Stimulated activated memory B cell treated with anti-CD40 and anti-IgM and Interleukin-4, amounts not matched to agents 10 μg/mL and 1 μg/mL and 100 μg/mL, for 72 hours (primary cell): ENCODE data around the gene TRIM16.
"Not testable (repeated sequence)": the region's sequence is repeated elsewhere in the genome, so short reads cannot be mapped to it uniquely, and the experiment has no call there.

Source experiments
- ATAC-seq: fragments of 150-1000 bp; cut with Tn5 transposase; 2 replicates; pipeline ENCODE4 v1.10.0; 2021
- H3K27ac Mint-ChIP-seq: one replicate; pipeline ENCODE4 v1.8.0; 2022; ENCODE audit warnings: mild to moderate bottlenecking, mixed read lengths
- H3K27me3 Mint-ChIP-seq: one replicate; pipeline ENCODE4 v1.8.0; 2022; ENCODE audit warnings: mixed read lengths
- H3K36me3 Mint-ChIP-seq: one replicate; pipeline ENCODE4 v1.8.0; 2022; ENCODE audit warnings: mixed read lengths
- H3K4me1 Mint-ChIP-seq: one replicate; pipeline ENCODE4 v1.8.0; 2022; ENCODE audit warnings: mixed read lengths
- H3K4me3 Mint-ChIP-seq: one replicate; pipeline ENCODE4 v1.8.0; 2022; ENCODE audit warnings: mild to moderate bottlenecking, moderate library complexity, mixed read lengths
- H3K9me3 Mint-ChIP-seq: one replicate; pipeline ENCODE4 v1.8.0; 2022; ENCODE audit warnings: mixed read lengths

TRIM16 gene

DNA sequence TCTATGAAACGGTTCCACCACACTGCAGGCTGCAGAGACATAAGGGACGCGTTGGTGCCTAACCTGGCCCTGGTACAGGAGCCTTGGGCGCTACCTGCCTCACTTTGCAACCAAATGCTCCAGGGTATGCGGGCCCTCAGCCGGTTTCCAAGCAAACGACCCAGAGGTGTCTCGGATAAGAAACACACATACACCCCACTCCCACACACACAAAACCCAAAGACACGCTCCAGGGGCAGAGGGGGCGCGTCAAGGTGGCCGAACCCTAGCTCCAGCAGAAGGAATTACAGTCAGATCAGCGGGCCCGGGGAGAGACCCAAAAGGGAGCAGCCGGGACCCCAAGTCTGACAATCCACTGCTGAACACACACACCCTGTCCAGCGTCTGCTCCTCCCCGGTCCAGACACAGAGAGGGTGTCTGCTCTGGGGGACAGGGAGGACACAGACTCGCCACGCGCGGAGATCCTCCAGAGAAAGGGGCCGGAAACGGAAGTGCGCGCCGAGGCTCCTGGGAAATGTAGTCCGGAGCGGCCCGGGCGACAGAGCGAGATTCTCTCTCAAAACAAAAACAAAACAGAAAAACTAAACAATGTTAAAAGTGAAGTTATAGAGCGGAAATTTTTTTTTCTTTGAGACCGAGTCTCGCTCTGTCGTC is at the start of gene TRIM16:
TSS of gene TRIM16 (minus strand) at position 488 of the 655 bp plus-strand sequence. CDS start 32,702 bp downstream, outside the sequence.
- Mint-ChIP-seq H3K4me3 (peak within 1 kb of the TSS; percentile 98), H3K27ac (peak within 1 kb of the TSS; percentile 93), H3K4me1 (peaks cover 31% of the 10 kb centered on the region)
- H3K27me3 Mint-ChIP-seq, H3K36me3 Mint-ChIP-seq, H3K9me3 Mint-ChIP-seq: not testable (repeated sequence)
- ATAC-seq, result peak; percentile 92

DNA sequence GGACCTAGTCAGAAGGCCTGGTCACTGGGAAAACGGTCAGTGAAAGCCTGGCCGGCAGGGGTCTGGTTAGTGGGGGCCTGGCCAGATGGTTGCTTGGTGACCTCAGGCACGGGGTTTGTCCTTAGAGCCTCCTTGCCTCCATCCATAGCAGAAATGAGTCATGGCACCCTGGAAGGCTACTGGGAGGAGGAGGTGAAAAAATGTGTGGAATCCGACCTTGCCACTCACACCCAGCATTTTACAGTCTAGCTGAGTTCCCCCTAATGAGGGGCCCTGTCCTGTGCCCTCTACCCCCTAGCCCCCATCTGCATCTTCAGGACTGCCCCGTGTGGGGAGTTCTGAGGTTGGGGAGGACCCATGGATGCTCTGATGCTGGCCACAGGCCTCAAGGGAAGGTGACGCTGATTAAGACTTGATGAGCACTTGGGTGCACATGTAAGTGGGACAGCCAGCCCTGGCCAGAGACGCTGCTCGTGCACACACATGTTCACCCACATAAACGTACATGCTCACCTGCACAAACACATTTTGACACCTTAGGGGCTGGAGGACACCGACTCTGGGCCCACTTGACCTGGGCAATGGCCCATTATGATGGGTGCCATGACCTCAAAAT is 49.2 kb upstream of the TRIM16 start:
- not testable (repeated sequence) for H3K27me3 Mint-ChIP-seq, H3K4me1 Mint-ChIP-seq, ATAC-seq, H3K9me3 Mint-ChIP-seq, H3K27ac Mint-ChIP-seq, H3K4me3 Mint-ChIP-seq, H3K36me3 Mint-ChIP-seq

DNA sequence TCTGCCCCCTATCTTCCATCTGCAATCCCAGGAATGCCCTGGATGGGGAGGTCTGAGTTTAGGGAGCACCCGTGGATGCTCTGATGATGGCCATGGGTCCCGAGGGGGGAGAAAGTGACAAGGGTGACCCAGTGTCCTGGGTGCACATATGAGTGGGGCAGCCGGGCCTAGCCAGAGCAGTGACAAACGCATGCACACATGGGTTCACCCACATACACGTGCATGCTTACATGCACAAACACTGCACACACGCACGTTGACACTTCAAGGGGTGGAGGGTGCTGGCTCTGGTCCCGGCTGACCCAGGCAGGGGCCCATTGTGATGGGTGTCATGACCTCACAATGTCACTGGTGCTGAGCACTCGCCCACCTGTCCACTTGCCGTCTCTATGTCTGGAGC is 47.8 kb upstream of the TRIM16 start, which contains the start of gene TBC1D26:
TSS of gene TBC1D26 (plus strand) at position 384 of the 400 bp plus-strand sequence. CDS start 3,066 bp downstream, outside the sequence.
- not testable (repeated sequence) for H3K27me3 Mint-ChIP-seq, H3K4me1 Mint-ChIP-seq, ATAC-seq, H3K36me3 Mint-ChIP-seq, H3K27ac Mint-ChIP-seq, H3K9me3 Mint-ChIP-seq, H3K4me3 Mint-ChIP-seq

DNA sequence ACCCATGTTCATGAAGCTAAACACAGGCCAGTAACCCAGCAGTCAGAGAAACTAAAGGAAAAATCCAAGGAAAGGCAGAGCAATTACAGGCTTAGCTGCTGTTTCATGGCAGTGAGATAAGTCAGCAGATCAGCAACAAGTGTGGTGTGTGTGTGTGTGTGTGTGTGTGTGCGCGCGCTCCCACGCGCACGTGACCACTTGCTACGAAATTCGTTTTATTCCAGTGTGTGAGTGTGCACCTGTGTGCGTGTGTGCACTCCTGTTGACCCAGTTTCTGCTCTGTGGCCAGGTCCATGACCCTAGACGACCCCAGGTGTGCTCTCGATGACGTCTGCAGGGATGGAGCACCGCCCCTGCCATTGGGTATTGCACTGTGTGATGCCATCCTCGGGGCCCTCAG is 46.4 kb upstream of the TRIM16 start:
- H3K36me3 Mint-ChIP-seq, H3K27ac Mint-ChIP-seq, ATAC-seq, H3K27me3 Mint-ChIP-seq, H3K9me3 Mint-ChIP-seq, H3K4me3 Mint-ChIP-seq, H3K4me1 Mint-ChIP-seq: not testable (repeated sequence)

DNA sequence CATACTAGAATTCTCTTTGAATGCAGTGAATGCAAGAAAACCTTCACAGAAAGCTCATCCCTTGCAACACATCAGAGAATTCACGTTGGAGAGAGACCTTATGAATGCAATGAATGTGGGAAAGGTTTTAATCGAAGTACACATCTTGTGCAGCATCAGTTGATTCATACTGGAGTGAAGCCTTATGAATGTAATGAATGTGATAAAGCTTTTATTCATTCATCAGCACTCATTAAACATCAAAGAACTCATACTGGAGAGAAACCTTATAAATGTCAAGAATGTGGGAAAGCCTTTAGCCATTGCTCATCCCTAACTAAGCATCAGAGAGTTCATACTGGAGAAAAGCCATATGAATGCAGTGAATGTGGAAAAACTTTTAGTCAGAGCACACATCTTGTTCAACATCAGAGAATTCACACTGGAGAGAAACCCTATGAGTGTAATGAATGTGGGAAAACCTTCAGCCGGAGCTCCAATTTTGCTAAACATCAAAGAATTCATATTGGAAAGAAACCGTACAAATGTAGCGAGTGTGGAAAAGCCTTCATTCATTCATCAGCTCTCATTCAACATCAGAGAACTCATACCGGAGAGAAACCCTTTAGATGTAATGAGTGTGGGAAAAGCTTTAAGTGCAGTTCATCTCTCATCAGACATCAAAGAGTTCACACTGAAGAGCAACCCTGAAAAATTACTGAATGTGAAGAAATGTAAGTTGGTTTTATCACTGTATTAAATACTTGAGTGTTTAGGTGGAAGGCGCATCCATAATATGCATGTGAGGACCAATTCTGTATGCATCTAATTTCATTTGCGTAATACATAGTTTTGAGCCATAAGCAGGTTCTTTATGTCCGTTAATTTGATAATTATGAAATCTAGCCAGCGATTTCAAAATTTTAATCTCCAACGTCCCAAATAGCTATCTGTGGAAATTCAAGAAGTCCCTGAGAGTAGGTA is 32.8 kb upstream of the TRIM16 start:
- H3K9me3 Mint-ChIP-seq, result peaks cover 12% of the 10 kb centered on the region
- H3K4me3 Mint-ChIP-seq, ATAC-seq, H3K27ac Mint-ChIP-seq, H3K27me3 Mint-ChIP-seq, H3K4me1 Mint-ChIP-seq: not testable (repeated sequence)
- peaks cover 33% of the 10 kb centered on the region for H3K36me3 Mint-ChIP-seq

DNA sequence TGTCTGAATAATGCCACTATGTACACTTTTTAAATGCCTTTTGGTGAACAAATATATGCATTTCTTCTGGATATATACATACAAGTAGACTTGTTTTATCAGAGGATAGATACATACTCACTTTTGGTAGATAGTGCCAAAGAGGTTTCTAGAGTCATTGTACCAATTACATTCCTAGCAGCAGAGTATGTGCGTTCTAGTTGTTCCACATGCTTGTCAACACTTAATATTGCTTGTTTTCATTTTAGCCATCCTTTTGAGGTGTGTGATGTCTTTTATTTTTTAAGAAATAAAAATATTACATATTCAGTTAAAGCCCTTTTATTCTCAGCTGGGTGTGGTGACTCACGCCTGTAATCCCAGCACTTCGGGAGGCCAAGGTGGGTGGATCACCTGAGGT is 24.8 kb upstream of the TRIM16 start:
- ATAC-seq, H3K4me3 Mint-ChIP-seq, H3K4me1 Mint-ChIP-seq, H3K27me3 Mint-ChIP-seq, H3K27ac Mint-ChIP-seq: not testable (repeated sequence)
- H3K36me3 Mint-ChIP-seq, result peaks cover 73% of the 10 kb centered on the region
- peaks cover 17% of the 10 kb centered on the region for H3K9me3 Mint-ChIP-seq

DNA sequence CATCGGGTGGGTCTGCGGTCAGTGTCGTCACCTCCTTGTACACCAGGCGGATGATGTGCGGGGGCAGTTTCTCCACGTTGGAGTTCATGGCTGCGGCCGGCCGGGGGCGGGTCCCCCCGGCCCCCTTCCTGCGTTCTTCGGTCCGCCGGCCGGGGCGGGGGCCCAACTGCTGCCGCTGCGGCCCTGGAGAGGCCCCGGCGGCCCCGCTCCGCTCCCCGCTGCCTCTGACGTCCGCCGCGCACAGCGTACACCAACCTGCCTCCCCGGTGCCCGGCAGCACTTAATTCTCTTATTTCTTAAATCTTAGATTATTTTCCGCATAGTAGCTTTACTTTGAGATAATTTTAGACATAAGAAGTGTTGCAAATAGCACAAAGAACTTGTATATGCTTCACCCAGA is 20.7 kb upstream of the TRIM16 start:
- not testable (repeated sequence) for H3K4me3 Mint-ChIP-seq, H3K27ac Mint-ChIP-seq, H3K27me3 Mint-ChIP-seq, ATAC-seq, H3K4me1 Mint-ChIP-seq
- Mint-ChIP-seq H3K36me3 (peaks cover 52% of the 10 kb centered on the region), H3K9me3 (peaks cover 13% of the 10 kb centered on the region)

DNA sequence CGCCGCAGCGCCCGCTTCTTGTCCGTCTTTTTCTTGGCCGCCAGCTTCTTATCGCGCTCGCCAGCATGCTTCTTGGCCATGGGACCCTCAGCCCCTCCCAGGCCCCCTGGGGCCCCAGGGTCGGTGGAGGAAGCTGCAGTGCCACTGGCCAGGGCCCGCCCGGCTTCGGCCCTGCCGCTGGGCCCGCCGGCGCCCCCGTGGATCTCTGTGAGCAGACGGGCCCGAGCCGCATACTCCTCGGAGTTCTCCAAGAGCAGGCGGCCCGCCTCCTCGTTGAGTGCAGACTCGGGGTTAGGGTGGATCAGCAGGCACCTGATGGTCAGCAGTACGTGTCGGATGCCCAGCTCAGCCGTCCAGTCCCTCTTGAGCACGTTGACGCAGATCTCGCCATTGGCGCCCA is 20.1 kb upstream of the TRIM16 start:
- H3K4me3 Mint-ChIP-seq, ATAC-seq, H3K27ac Mint-ChIP-seq, H3K9me3 Mint-ChIP-seq, H3K4me1 Mint-ChIP-seq, H3K27me3 Mint-ChIP-seq: not testable (repeated sequence)
- peaks cover 46% of the 10 kb centered on the region for H3K36me3 Mint-ChIP-seq

DNA sequence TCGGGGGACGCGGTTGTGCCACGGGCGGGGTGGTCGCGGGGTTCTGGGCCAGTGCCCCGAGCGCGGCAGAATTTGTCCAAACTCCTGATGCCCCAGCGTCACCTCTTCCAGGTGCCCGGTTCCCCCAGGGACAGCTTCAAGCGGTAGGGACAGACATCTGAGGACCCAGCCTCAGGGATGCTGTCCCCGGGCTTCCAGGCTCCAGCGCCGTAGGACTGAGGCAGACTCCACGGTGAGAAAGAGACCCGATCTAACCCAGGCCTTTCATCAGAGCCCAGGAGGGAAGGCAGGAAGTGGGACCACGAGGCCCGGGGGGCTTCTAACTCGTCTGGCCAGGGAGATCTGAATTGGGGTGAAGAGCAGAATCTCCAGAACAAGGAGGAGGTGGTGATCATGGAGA is 15.8 kb upstream of the TRIM16 start:
- H3K9me3 Mint-ChIP-seq, H3K4me1 Mint-ChIP-seq, H3K27me3 Mint-ChIP-seq, H3K36me3 Mint-ChIP-seq: not testable (repeated sequence)
- ATAC-seq, result peak; percentile 25
- peak overlapping the region; percentile 84 for H3K4me3 Mint-ChIP-seq
- H3K27ac Mint-ChIP-seq, result peak overlapping the region; percentile 78

DNA sequence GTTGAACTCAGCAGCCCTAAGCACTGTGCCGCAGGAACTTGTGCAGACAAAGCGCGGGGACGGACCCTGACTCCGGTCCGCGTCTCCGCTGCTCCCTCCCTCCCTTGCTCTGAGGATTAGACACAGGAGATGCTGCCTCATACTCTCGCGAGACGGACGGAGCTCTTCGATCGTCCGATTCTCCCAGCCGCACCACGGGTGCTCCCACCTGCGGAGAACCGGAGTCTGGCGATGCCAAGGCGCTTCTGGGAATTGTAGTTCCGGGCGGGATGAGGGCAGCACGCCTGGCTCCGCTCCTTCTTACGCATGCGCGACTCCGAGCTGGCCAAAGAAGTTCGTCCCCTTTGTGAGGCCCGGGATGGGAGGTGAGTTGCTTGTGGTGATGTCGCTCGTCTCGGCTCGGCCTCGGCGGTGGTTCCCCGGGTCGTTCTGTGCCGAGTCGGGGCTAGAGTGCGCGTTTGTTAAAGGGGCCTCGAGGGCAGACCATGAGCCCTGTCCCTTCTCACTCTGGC is 15.4 kb upstream of the TRIM16 start, which contains the start of gene ZNF286A:
TSS of gene ZNF286A (plus strand) at position 340 of the 512 bp plus-strand sequence. CDS start 578 bp downstream, outside the sequence.
- not testable (repeated sequence) for H3K27me3 Mint-ChIP-seq, H3K36me3 Mint-ChIP-seq, H3K4me1 Mint-ChIP-seq, H3K9me3 Mint-ChIP-seq
- peak within 1 kb of the TSS; percentile 84 for H3K4me3 Mint-ChIP-seq
- peak within 1 kb of the TSS; percentile 78 for H3K27ac Mint-ChIP-seq
- peak; percentile 99 for ATAC-seq

DNA sequence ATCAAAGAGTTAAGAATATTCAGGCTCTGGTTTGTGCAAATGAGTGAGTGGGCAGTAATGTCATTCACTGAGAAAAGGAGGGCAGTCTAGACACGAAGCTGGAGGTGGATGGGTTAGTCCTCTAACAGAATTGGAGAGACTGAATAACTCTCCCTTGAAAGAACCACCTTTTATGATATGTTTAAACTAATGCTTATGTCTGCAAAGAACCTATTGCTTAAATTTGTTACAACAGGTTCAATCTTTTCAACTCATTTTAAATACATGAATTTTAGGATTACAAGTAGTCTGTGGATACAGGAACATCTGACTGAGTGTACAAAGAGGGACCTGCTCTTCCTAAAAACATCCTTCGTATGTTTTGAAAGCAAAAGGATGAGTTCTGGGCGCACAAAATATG is 14.9 kb upstream of the TRIM16 start:
- peak overlapping the region; percentile 78 for H3K27ac Mint-ChIP-seq
- not testable (repeated sequence) for H3K9me3 Mint-ChIP-seq, H3K36me3 Mint-ChIP-seq, H3K4me1 Mint-ChIP-seq, ATAC-seq, H3K27me3 Mint-ChIP-seq
- peak overlapping the region; percentile 84 for H3K4me3 Mint-ChIP-seq

DNA sequence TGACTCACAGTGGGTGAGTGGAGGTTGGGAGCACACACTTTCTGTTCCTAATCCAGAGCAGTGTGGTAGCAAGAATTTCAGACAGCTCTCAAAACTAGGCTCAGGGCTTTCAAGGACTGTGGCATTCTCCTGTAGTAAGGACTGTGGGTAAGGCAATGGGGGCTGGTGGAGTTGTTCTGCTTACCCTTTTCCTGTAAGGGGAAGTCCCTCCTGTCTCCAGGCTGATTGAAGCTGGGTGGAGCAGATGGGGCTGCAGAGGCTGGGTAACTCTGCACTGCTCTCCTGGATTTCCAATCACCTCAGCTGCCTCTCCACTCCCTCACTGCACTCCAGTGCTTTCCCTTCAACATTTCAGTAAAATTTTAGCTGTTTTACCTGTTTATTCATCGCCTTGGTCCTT is 3.4 kb upstream of the TRIM16 start:
- not testable (repeated sequence) for H3K9me3 Mint-ChIP-seq, H3K27ac Mint-ChIP-seq, ATAC-seq, H3K36me3 Mint-ChIP-seq, H3K4me3 Mint-ChIP-seq, H3K27me3 Mint-ChIP-seq
- H3K4me1 Mint-ChIP-seq, result peaks cover 20% of the 10 kb centered on the region

DNA sequence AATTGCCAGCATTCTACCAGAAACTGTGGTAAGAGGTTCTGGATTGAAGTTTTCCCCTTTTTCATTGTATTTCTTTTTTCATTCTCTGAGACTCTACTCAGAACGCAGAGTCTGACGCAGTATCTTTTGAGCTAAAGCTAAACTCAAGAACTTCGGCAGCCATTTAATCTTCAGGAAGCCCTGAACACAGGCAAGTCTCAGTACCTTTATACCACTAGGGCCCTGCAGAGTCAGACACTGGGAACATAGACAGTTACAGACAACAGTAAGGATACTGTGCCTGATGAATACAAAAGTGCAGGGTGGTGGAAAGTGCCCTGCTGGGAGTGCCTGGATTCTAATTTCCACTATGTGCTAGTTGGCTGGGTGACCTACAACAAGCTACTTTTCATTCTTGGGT is 976 bp downstream of the TRIM16 start:
- Mint-ChIP-seq H3K36me3 (peaks cover 12% of the 10 kb centered on the region), H3K27ac (peak overlapping the region; percentile 93), H3K4me3 (peak overlapping the region; percentile 98), H3K4me1 (peaks cover 31% of the 10 kb centered on the region)
- H3K9me3 Mint-ChIP-seq, H3K27me3 Mint-ChIP-seq, ATAC-seq: not testable (repeated sequence)

DNA sequence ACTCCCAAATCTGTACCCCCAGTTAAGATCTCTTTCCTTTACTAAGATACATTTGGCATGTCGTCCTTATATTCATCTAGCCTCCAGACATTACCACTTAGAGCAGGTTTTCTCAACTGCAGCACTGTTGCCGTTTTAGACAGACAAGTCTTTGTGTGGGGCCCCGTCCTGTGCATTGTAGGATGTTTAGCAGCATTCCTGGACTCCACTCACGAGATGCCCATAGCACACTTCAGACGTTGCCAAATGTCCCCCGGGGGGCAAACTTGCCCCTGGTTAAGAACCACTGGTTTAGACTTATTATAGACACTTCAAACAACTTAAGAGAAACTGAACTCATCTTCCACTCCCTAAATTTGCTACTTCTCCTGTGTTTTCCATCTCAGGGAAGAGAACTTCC is 8.1 kb downstream of the TRIM16 start:
- H3K36me3 Mint-ChIP-seq, result peaks cover 51% of the 10 kb centered on the region
- H3K4me3 Mint-ChIP-seq, H3K9me3 Mint-ChIP-seq, ATAC-seq, H3K27ac Mint-ChIP-seq, H3K27me3 Mint-ChIP-seq, H3K4me1 Mint-ChIP-seq: not testable (repeated sequence)

DNA sequence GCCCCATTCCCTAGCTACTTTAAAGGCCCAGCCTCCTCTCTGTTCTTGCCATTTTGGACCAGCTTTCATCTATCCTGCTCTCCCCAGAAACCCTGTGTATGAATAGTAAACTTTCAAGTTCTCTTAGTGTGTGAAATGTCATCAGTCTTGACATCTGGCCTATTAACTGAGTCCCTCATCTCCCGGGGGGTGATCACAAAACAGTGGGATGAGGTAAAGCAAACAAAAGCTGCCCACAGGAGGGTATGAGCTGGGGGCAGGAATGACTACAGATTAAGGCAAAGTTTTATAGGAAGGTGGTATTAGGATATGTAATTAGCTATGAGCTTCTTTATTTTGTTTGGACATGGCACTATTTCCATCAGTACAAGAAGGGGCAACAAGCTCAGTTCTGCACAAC is 9.5 kb downstream of the TRIM16 start:
- H3K4me3 Mint-ChIP-seq, H3K27ac Mint-ChIP-seq, ATAC-seq, H3K27me3 Mint-ChIP-seq, H3K9me3 Mint-ChIP-seq, H3K4me1 Mint-ChIP-seq: not testable (repeated sequence)
- H3K36me3 Mint-ChIP-seq, result peaks cover 52% of the 10 kb centered on the region
